Measurements from ENCODE around the gene CCDC136. TPM values are rescaled to one million over a fixed set of nuclear protein-coding genes. Genes with fewer than 3 reads are reported as not detected.

CCDC136 gene
- total RNA-seq, 1 donor from 2014 or later = 3.0 TPM

GRCh38 chr7:128856001-128856718, 64.4 kb downstream of the CCDC136 start:
- H3K9me3 ChIP-seq = no peaks in the 10 kb centered on the region
- no peaks in the 10 kb centered on the region for H3K27me3 ChIP-seq (ENCODE audit: low read depth)

DNA sequence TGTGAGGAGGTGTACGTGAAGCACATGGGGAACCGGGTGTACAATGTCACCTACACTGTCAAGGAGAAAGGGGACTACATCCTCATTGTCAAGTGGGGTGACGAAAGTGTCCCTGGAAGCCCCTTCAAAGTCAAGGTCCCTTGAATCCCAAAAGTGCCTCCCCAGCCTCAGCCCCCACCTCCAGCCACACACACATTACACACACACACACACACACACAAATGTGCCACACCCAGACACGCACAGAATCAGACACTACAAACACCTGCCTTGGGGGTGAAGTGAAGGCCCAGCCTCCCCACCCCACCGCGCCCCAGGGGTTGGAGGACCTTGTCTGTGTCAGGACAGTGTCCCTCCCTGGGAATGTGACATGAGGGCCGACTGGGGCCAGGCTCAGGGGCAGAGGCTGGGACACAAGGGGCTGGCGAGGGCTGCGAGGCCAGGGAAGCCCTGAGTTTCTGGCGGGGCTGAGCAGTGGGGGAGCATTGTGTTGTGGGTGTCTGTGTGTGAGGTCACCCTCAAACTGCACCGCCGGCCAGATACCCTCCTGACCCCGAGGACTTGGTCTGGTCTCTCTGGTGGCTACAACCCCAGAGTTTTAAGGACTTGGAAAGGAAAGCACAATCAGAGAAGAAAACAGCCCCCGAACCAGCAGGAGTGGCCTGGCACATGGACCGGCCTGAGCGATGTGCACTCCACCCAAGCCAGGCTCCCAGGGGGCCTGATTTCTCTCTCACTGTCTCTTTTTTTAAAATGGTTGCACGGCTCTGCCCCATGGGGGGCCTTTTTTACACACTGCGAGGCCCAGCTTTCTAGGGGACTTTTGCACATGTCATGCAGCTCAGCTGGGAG, 66.8 kb downstream of the CCDC136 start:
- no peak for DNase-seq
- TF ChIP-seq CTCF (IDR thresholded peaks at IDR 0.05) = no peak
- no peaks in the 10 kb centered on the region for H3K36me3 ChIP-seq
- H3K4me1 ChIP-seq = peaks cover 10% of the 10 kb centered on the region
- no peaks in the 10 kb centered on the region for H3K9me3 ChIP-seq
- no peak for ATAC-seq
- intact Hi-C loops (cut with DNase I) = no loop called here
- no peak overlapping the region for H3K27ac ChIP-seq
- no peaks in the 10 kb centered on the region for H3K27me3 ChIP-seq (ENCODE audit: low read depth)
- no peak overlapping the region for H3K4me3 ChIP-seq

More at GRCh38 chr7:128856001-128856718, 64.4 kb downstream of the CCDC136 start:
- Histone ChIP-seq H3K36me3 (no peaks in the 10 kb centered on the region), H3K27ac (no peak overlapping the region), H3K4me3 (no peak overlapping the region), H3K4me1 (peaks cover 6% of the 10 kb centered on the region)
- TF ChIP-seq CTCF (IDR thresholded peaks at IDR 0.05) = no peak
- ATAC-seq (no peak), DNase-seq (no peak)
- intact Hi-C loops (cut with DNase I) = no loop called here

DNA sequence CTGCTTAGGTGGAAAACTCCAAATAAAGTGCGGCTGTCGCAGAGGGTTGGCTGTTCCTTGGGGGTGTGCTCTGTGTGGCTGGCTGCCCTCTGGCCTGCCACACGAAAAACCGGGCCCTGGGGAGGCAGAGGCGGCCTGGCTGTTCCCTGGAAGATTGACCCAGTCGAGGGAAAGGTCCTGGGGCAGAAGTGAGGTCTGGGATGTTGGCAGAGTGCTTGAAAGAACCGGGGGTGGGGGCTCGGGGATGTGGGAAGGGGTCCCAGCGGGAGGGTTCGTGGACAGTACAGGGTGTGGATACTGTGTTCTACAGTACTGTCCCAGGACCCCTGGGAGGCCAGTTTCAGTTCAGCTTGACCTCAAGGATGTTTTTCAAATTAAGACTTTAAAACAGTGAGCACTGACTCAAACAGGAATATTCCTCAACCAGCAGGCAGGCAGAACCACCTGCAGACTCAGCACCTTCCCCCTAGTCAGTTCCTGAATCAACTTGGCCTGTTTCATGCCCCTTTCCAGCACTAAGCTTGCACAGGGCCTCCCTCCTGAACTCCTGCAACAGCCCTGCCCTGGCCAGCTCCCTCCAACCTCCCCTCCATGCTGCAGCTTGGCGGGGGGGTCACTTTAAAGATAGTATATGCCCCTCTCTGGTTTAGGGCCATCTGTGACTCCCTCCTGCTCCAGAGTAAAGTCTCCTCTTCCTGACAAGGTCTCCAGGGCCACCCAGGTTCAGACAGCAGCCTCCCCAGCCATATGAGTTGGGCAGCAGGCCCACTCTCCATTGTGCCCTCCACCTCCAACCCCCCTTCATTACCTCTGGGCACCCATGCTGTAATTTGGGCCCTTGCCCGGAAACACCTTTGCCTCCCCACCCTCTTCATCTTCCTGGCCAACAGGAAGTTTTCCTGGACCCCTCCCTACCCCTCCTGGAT, 67.7 kb downstream of the CCDC136 start:
- Histone ChIP-seq H3K36me3 (no peaks in the 10 kb centered on the region), H3K27ac (no peak overlapping the region), H3K9me3 (no peaks in the 10 kb centered on the region), H3K27me3 (ENCODE audit: low read depth) (no peaks in the 10 kb centered on the region), H3K4me1 (peaks cover 18% of the 10 kb centered on the region), H3K4me3 (no peak overlapping the region)
- intact Hi-C loops (cut with DNase I) = no loop called here
- ATAC-seq = no peak
- no peak for DNase-seq
- no peak for TF ChIP-seq CTCF (IDR thresholded peaks at IDR 0.05)

DNA sequence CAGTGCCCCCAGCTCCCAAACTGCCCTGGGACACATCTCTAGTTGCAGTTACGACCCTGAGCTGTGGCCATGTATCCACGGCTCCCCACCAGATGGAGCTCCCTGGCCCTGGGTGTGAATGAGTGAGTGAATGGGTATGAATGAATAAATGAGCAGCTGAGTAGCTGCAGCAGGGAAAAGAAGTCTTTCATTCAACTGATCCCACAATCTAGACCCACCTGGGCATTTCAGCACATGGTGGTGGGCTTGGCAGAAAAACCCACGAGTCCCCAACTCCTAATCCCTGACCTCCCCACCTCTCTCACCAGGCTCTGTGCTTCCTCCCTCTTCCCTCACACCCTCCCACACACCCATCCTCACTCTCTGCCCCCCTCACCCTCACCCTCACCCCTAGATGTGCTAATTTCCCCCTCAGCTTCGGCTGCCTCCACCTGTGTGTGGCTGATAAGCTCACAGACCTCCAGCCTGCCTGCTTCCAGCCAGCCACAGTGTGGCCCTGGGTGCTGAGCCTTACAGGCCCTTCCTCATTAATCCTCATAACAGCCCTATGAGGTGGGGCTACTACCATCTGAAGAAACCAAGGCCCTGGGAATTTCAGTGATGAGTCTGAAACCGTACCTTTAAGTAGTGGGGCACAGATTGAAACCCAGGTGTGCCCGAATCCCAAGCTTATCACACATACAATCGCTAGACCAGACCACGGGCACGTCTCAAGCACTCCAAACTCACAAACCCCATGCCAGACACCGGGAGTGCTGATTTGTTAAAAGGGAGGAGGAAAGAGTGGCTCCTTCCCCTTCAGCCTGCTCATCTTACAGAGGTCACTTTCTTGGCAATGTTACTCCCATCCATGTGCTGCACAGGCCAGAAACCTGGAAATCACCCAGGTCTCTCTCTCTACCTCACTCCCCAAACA, 68.6 kb downstream of the CCDC136 start:
- TF ChIP-seq CTCF (IDR thresholded peaks at IDR 0.05) = no peak
- Histone ChIP-seq H3K27ac (no peak overlapping the region), H3K4me1 (peaks cover 19% of the 10 kb centered on the region), H3K27me3 (ENCODE audit: low read depth) (no peaks in the 10 kb centered on the region), H3K4me3 (no peak overlapping the region), H3K36me3 (peaks cover 9% of the 10 kb centered on the region), H3K9me3 (no peaks in the 10 kb centered on the region)
- no peak for DNase-seq
- intact Hi-C loops (cut with DNase I) = no loop called here
- ATAC-seq = no peak
